Sigmoid colon (tissue), 7 donors: ENCODE data around the gene USHBP1. TPM values are rescaled to one million over a fixed set of nuclear protein-coding genes. Genes with fewer than 3 reads are reported as not detected.
A peak's percentile ranks its signal among the peaks of the same experiment; 100 is the strongest.

Experiments used
- DNase-seq: peaks from one replicate; pipeline ENCODE4 v3.0.0-alpha.2; 2019
- H3K27ac ChIP-seq, 4 donors: fragments of 200-600 bp; sonication (generic); one replicate each; pipeline ENCODE4 v1.5.1; 2016 to 2019; ENCODE audit warnings: mild to moderate bottlenecking in 1 of 4
- H3K27me3 ChIP-seq, 3 donors: fragments of 200-600 bp; sonication (generic); one replicate each; pipeline ENCODE4 v1.5.1; 2019; ENCODE audit warnings: mild to moderate bottlenecking in 1 of 3
- H3K36me3 ChIP-seq, 4 donors: fragments of 200-600 bp; sonication (generic); one replicate each; pipeline ENCODE4 v1.5.1; 2016 to 2019
- H3K4me1 ChIP-seq, 4 donors: fragments of 200-600 bp; sonication (generic); one replicate each; pipeline ENCODE4 v1.5.1; 2017 to 2019
- H3K4me3 ChIP-seq, 4 donors: fragments of 200-600 bp; sonication (generic); one replicate each; pipeline ENCODE4 v1.5.1; 2017 to 2019; ENCODE audit warnings: mild to moderate bottlenecking in 2 of 4, moderate library complexity in 1 of 4
- H3K9me3 ChIP-seq, 4 donors: fragments of 200-600 bp in 3 of 4; sonication (generic) in 3 of 4; one replicate each; pipeline versions ENCODE4 v1.5.1 to v1.6.1; 2013 to 2019
- EP300 ChIP-seq, 4 donors: sonication (generic); formaldehyde crosslinking; IDR thresholded peaks; one replicate each; pipeline ENCODE4 v1.6.1; 2017; ENCODE audit warnings: antibody characterized with exemption in 4 of 4
- POLR2A ChIP-seq, 2 donors: fragments of 450-650 bp; IDR thresholded peaks; one replicate each; pipeline ENCODE4 v1.6.1; 2016; ENCODE audit warnings: antibody characterized with exemption in 2 of 2, mild to moderate bottlenecking in 2 of 2, moderate library complexity in 2 of 2
- POLR2AphosphoS5 ChIP-seq, 4 donors: sonication (generic); formaldehyde crosslinking; IDR thresholded peaks; one replicate each; pipeline ENCODE4 v1.6.1; 2017; ENCODE audit warnings: antibody characterized with exemption in 4 of 4
- WGBS, 2 donors: extraction: QIAGEN DNeasy Blood & Tissue Kit; methylation state at CpG; one replicate each; pipeline ENCODE4 v1.1.7; 2013; 5-methylcytosine and 5-hydroxymethylcytosine counted together
- intact Hi-C: fragments of 100-400 bp; cut with DNase I; formaldehyde crosslinking; loops from one replicate; pipeline ENCODE4 v1.15.1; 2023
- polyA plus RNA-seq, 3 donors: library from polyadenylated mRNA; stranded (reverse); fragments of 200-250 nt; gene quantifications; one replicate each; pipeline ENCODE4 v1.2.3, GENCODE V29; 2013
- total RNA-seq, 4 donors: library from RNA; depleted of rRNA; stranded (reverse); fragments of >200 nt; gene quantifications; one replicate each; pipeline ENCODE4 v1.1.0, GENCODE V29; 2016
- TF ChIP-seq, protein P1 (sequence below), 4 experiments: fragments of 450-650 bp in 3 of 4; fragments of 200-600 bp in 1 of 4; IDR thresholded peaks; one replicate each; pipeline ENCODE4 v1.5.1; 2016 to 2019; ENCODE audit warnings: antibody characterized with exemption in 4 of 4, mild to moderate bottlenecking in 3 of 4, moderate library complexity in 2 of 4
- donor health status: healthy with polysubstance abuse.
- donor health status: Bipolar disorder and iron deficiency.
- donor health status: healthy.

Gene USHBP1
- total and polyA plus RNA-seq, 7 donors = 0.23 to 18.6 (median 2.1) TPM

DNA sequence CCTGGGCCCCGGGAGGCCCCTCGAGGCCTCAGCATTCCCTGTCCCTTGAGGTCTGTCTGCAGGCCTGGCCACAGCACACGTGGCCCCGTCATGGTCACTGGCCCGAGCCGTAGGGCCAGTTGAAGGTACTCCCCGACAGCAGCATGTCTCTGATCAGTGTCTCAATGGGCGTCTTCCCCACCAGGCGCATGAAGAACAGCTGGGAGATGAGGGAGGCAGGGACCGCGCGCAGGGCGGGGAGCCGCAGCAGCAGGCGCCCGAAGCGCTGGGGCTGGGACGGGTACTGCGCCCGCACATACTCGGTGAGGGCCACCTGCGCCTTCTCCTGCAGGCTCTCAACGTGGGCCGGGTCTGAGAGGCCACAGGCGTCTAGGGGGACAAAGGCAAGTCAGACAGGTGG lies 32.3 kb downstream of the USHBP1 start:
- H3K9me3 ChIP-seq = no peaks in the 10 kb centered on the region
- no peak overlapping the region for H3K4me3 ChIP-seq
- peaks cover 0 to 41% (median 10%) of the 10 kb centered on the region in 4 donors for H3K36me3 ChIP-seq
- no peak overlapping the region for H3K27ac ChIP-seq
- intact Hi-C loops = no loop called here
- H3K27me3 ChIP-seq = no peaks in the 10 kb centered on the region
- no peak for DNase-seq
- TF ChIP-seq, protein P1, sequence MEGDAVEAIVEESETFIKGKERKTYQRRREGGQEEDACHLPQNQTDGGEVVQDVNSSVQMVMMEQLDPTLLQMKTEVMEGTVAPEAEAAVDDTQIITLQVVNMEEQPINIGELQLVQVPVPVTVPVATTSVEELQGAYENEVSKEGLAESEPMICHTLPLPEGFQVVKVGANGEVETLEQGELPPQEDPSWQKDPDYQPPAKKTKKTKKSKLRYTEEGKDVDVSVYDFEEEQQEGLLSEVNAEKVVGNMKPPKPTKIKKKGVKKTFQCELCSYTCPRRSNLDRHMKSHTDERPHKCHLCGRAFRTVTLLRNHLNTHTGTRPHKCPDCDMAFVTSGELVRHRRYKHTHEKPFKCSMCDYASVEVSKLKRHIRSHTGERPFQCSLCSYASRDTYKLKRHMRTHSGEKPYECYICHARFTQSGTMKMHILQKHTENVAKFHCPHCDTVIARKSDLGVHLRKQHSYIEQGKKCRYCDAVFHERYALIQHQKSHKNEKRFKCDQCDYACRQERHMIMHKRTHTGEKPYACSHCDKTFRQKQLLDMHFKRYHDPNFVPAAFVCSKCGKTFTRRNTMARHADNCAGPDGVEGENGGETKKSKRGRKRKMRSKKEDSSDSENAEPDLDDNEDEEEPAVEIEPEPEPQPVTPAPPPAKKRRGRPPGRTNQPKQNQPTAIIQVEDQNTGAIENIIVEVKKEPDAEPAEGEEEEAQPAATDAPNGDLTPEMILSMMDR (IDR thresholded peaks at IDR 0.05) = no peak
- TF ChIP-seq POLR2AphosphoS5 (IDR thresholded peaks at IDR 0.05) = no peak
- TF ChIP-seq EP300 (IDR thresholded peaks at IDR 0.05) = no peak
- no peak for TF ChIP-seq POLR2A (IDR thresholded peaks at IDR 0.05)
- H3K4me1 ChIP-seq = peaks cover 0 to 33% (median 31%) of the 10 kb centered on the region in 4 donors
- WGBS, 2 donors = 91 to 94% methylated on average over 25 of the region's 25 CpGs

DNA sequence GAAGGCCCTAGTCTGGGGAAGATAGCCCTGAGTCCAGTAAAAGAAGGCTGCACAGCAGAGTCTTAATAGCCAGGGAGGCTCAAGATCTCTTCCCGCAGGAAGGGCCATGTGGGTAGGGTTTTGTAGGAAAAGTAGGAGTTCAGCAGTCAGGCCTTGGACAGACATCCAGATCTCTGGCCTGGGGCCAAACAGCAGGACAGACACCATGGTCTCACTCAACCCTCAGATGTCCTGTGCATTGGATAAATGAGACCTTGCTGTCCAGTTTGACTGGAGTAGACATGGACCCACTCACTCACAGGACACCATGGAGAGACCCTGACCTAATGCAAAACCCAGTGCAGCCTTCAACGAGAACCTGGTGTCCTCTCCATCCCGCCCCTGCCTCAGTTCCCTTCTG lies 34.7 kb downstream of the USHBP1 start:
- Histone ChIP-seq H3K27me3 (no peaks in the 10 kb centered on the region), H3K36me3 (peaks cover 0 to 41% (median 10%) of the 10 kb centered on the region in 4 donors), H3K4me1 (peaks cover 0 to 30% (median 22%) of the 10 kb centered on the region in 4 donors), H3K4me3 (no peak overlapping the region), H3K27ac (no peak overlapping the region), H3K9me3 (no peaks in the 10 kb centered on the region)
- TF ChIP-seq, protein P1 (IDR thresholded peaks at IDR 0.05) = no peak
- TF ChIP-seq POLR2A (IDR thresholded peaks at IDR 0.05) (no peak), POLR2AphosphoS5 (IDR thresholded peaks at IDR 0.05) (no peak)
- WGBS, 2 donors = 96 to 97% methylated on average over 3 of the region's 3 CpGs
- intact Hi-C loops = loop anchor here (10.0 kb wide), 1 partner anchor 235 kb away; the partner anchor contains the start of gene NXNL1
- no peak for DNase-seq

DNA sequence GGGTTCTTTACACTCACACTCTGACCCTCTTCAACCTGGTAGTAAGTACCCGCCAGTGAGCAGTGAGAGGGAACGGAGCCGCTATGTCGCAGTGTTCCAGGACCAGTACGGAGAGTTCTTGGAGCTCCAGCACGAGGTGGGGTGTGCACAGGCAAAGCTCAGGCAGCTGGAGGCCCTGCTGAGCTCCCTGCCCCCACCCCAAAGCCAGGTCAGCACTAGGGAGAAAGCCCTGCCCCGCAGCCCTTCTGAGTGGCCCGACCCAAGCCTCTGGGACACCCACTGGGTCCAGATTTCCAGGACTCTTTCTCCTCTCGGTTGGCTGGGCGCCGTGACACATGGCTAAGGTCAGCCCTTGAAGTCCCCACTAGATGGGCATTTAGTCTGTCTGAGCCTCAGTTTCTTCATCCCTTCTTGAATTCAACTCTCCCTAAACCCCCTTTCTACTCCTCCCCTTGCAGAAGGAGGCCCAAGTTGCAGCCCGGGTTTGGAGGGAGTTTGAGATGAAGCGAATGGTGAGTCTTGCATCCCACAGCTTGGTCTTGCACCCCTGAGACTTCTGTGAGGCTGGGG lies 36.7 kb downstream of the USHBP1 start:
- DNase-seq = no peak
- no peaks in the 10 kb centered on the region for H3K27me3 ChIP-seq
- H3K27ac ChIP-seq = peak overlapping the region in 2 of 4 donors; percentile 86 to 88
- WGBS, 2 donors = 86 to 91% methylated on average over 13 of the region's 13 CpGs
- no peak overlapping the region for H3K4me3 ChIP-seq
- no peaks in the 10 kb centered on the region for H3K9me3 ChIP-seq
- H3K36me3 ChIP-seq = peaks cover 0 to 39% (median 10%) of the 10 kb centered on the region in 4 donors
- H3K4me1 ChIP-seq = peaks cover 0 to 22% (median 16%) of the 10 kb centered on the region in 4 donors
- intact Hi-C loops = loop anchor here (2.0 to 10.0 kb wide), 2 partner anchors 17 to 237 kb away; partner anchors contain the start of genes NR2F6 and NXNL1
- TF ChIP-seq EP300 (IDR thresholded peaks at IDR 0.05) (no peak), POLR2A (IDR thresholded peaks at IDR 0.05) (no peak), POLR2AphosphoS5 (IDR thresholded peaks at IDR 0.05) (no peak)
- TF ChIP-seq, protein P1 (IDR thresholded peaks at IDR 0.05) = no peak

DNA sequence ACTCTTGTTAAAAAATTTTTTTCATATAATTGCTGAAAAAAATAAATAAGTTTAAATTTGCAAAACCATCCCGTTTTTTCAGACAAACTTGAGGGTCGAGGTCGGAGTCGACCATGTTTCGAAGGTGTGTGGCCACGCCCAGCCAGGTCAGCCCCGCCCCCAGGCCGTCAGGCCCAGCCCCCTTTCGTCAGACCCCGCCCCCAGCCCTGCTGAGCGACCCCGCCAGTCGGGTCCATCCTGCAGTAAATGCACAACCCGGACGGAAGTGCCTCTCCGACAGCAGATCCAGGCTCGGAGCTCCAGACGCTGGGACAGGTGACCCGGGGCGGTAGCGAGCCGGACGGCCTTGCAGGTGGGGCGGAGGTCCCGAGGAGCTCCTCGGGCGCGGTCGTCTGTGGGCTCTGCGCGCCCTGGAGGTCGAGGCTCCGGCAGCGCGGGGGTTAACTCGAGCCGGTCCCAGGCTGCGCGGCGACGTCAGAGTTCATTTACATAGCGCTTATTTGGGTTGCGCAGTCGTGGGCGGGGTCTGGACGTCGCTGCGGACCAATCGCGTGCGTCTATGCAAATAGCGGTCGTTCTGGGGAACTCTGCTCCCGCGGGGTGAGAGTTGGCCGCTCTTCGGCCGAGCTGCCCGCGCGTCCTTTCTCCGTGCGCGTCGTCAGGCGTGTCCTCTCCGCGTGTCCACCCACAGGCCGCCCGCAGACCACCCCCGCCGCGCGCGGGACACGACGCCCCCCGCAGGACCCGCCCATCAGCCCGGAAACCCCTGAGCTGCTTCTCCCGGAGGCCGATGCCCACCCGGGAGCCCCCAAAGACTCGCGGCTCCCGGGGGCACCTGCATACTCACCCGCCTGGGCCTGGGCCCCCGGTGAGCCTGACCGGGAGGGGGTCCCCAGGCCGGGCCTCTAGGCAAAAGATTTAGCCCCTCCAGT lies 38.3 kb downstream of the USHBP1 start, which contains the start of gene OCEL1:
Gene OCEL1, plus strand, starts transcription at position 225 of the 932 bp plus-strand sequence. Its CDS starts 22 bp downstream, at position 247.
- TF ChIP-seq, protein P1 (IDR thresholded peaks at IDR 0.05) = no peak
- TF ChIP-seq POLR2A (IDR thresholded peaks at IDR 0.05) = peak; percentile 54 to 55
- TF ChIP-seq EP300 (IDR thresholded peaks at IDR 0.05) = peak in 2 of 4 donors; percentile 12 to 15
- peak; percentile 85 to 92 (median 90) for TF ChIP-seq POLR2AphosphoS5 (IDR thresholded peaks at IDR 0.05)
- Histone ChIP-seq H3K9me3 (no peaks in the 10 kb centered on the region), H3K27me3 (no peaks in the 10 kb centered on the region), H3K27ac (peak within 1 kb of the TSS; percentile 85 to 94 (median 87)), H3K36me3 (peaks cover 0 to 23% (median 0%) of the 10 kb centered on the region in 4 donors), H3K4me1 (peaks cover 0 to 22% (median 16%) of the 10 kb centered on the region in 4 donors), H3K4me3 (peak within 1 kb of the TSS; percentile 62 to 74 (median 64))
- 0 to 1% methylated on average over 90 of the region's 90 CpGs for WGBS, 2 donors
- DNase-seq = peak; percentile 100
- intact Hi-C loops = loop anchor here (1.0 to 10.0 kb wide), 3 partner anchors 19 to 239 kb away; partner anchors contain the start of genes HAUS8, MYO9B, NR2F6 and NXNL1
